Kidney epithelial cell (primary cell): ENCODE data around the gene AQP5. TPM values are rescaled to one million over a fixed set of nuclear protein-coding genes. Genes with fewer than 3 reads are reported as not detected.
A peak's percentile ranks its signal among the peaks of the same experiment; 100 is the strongest.

Experiments used
- DNase-seq: peaks from one replicate; pipeline ENCODE4 v3.0.0-alpha.2; 2010; ENCODE audit warnings: low read depth
- H3K27me3 ChIP-seq: 2 replicates; pipeline ENCODE4 v1.6.0; 2011; ENCODE audit warnings: low read length; ENCODE audit not compliant: control insufficient read depth, insufficient read depth
- H3K36me3 ChIP-seq: 2 replicates; pipeline ENCODE4 v1.5.1; 2011; ENCODE audit warnings: low read length; ENCODE audit not compliant: control insufficient read depth, insufficient read depth
- H3K4me3 ChIP-seq: 2 replicates; pipeline ENCODE4 v1.5.1; 2011; ENCODE audit warnings: low read depth, mild to moderate bottlenecking, control low read depth, low read length
- CTCF ChIP-seq: IDR thresholded peaks from 2 replicates; pipeline ENCODE4 v1.5.1; 2011; ENCODE audit warnings: mild to moderate bottlenecking, moderate library complexity, low read length, control low read depth, inconsistent platforms; ENCODE audit not compliant: insufficient read depth, poor library complexity, severe bottlenecking
- total RNA-seq: library from RNA; depleted of rRNA; stranded (reverse); fragments of >200 nt; gene quantifications from 2 replicates; pipeline ENCODE4 v1.2.3, GENCODE V29; 2015

AQP5 gene
- not detected in 2 replicates for total RNA-seq

GRCh38 chr12:49961111-49961922 is at the start of gene AQP5:
Gene AQP5 (plus strand): TSS chr12:49961872. CDS start chr12:49962018, 146 bp downstream.
- no peaks in the 10 kb centered on the region for H3K36me3 ChIP-seq
- DNase-seq, result no peak
- H3K27me3 ChIP-seq, result peaks cover 38% of the 10 kb centered on the region
- H3K4me3 ChIP-seq, result peak within 1 kb of the TSS; percentile 13
- TF ChIP-seq CTCF, result no peak

GRCh38 chr12:49912345-49913255 is 49.1 kb upstream of the AQP5 start:
- Histone ChIP-seq H3K36me3 (no peaks in the 10 kb centered on the region), H3K27me3 (no peaks in the 10 kb centered on the region), H3K4me3 (no peak overlapping the region)
- no peak for DNase-seq
- no peak for TF ChIP-seq CTCF

GRCh38 chr12:49916129-49916919 is 45.3 kb upstream of the AQP5 start:
- DNase-seq, result no peak
- no peaks in the 10 kb centered on the region for H3K36me3 ChIP-seq
- TF ChIP-seq CTCF, result no peak

GRCh38 chr12:49917166-49917787 is 44.4 kb upstream of the AQP5 start:
- Histone ChIP-seq H3K36me3 (no peaks in the 10 kb centered on the region), H3K27me3 (peaks cover 5% of the 10 kb centered on the region), H3K4me3 (no peak overlapping the region)
- no peak for TF ChIP-seq CTCF
- no peak for DNase-seq

More at GRCh38 chr12:49916129-49916919, 45.3 kb upstream of the AQP5 start:
- Histone ChIP-seq H3K27me3 (peaks cover 4% of the 10 kb centered on the region), H3K4me3 (no peak overlapping the region)

GRCh38 chr12:49917788-49918173 is 43.9 kb upstream of the AQP5 start:
- no peak overlapping the region for H3K4me3 ChIP-seq
- no peak for TF ChIP-seq CTCF
- H3K36me3 ChIP-seq, result no peaks in the 10 kb centered on the region
- no peak for DNase-seq
- H3K27me3 ChIP-seq, result peaks cover 5% of the 10 kb centered on the region
